GM19438 (cell line): ENCODE results near the gene WBP11.
A peak's percentile ranks its signal among the peaks of the same experiment; 100 is the strongest.

Experiments used
- ATAC-seq: cut with Tn5 transposase; IDR thresholded peaks from one replicate; pipeline ENCODE4 v1.9.1; 2021; ENCODE audit warnings: low read depth; ENCODE audit not compliant: unreplicated experiment

WBP11 gene

DNA sequence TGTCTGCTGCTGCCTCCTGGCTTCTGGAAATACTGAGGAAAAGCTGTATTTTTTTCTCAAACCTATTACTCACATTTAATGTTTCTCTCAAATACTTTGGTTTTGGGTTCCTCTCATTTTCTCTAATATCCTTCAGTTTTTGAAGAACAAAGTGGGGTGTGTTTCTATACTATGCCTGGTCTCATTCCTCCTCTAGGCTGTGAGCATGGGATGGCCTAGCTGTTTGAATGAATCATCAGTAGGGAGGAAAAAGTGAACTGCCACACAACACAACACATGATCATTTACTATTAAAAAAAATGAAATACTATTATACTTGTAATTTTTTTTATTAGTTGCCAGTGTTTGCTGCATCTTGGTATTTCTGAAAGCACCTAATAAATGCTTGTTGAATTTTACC is 22.0 kb upstream of the WBP11 start:
- no peak for ATAC-seq

DNA sequence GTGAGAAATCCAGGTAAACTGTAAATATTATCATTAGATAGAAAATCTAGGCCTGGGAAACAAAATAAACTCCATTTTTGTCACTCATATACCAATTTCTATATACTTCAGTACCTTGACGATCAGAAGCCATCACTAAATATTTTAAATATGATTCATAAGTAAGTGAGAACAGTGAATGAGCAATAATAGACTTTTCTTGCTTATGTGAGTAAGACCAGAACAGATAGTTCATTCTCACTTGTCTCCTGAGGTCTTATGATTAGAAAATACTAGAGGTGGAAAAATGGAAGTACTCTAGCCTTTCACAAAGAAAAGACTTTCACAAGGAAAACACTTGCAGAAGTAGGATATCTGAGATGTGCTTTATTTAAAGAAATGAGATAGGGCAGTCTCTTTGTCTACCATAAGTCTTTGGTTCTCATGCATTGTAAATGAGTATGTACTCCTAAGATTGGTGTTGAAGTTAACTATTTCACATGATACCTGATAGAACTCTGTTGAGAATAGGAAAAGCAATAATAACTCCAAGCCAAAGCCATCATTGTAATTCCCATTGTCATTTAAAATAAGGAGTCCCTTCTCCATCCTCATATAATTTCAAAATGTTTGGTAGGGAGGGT is 20.8 kb upstream of the WBP11 start:
- no peak for ATAC-seq

DNA sequence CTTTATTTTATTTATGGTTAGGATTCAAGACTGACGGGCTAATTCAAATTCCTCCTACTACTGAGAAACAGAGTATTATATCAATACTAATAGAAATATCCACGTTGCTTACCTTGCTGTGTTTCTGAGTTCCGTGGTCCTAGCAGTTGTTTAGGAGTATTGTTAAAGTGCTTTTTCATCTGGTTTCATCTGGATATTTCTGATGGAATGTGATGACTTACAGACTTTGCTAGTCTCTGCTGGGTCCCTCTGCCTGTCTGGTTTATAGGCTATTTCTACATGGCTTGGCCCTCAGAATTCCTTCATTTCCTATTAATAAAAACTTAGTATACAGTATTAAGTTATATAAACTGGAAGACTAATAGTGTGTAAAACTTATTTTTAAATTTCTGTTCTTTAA is 10.7 kb upstream of the WBP11 start, which contains the start of gene SMCO3:
Gene SMCO3, minus strand, starts transcription at position 169 of the 400 bp plus-strand sequence. CDS start 7,502 bp downstream, outside the sequence.
- ATAC-seq: no peak

DNA sequence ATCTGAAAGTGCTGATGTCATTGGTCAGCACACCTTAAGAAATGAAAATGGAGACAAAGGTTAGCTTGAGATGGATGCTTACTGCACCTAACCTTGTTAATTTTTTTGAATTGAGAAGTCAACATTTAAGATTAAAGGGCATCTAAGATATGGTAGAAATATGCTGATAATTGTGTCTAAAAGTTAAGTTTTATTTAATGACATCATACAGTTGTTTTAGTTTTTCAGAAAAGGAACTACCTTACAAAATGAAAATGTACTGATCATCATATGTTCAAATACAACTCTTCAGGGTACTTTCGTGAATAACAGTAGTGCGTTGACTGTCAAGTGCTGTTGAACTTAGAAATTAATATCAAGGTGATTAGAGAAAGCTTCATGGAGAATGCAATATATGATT is 8.2 kb upstream of the WBP11 start:
- no peak for ATAC-seq

DNA sequence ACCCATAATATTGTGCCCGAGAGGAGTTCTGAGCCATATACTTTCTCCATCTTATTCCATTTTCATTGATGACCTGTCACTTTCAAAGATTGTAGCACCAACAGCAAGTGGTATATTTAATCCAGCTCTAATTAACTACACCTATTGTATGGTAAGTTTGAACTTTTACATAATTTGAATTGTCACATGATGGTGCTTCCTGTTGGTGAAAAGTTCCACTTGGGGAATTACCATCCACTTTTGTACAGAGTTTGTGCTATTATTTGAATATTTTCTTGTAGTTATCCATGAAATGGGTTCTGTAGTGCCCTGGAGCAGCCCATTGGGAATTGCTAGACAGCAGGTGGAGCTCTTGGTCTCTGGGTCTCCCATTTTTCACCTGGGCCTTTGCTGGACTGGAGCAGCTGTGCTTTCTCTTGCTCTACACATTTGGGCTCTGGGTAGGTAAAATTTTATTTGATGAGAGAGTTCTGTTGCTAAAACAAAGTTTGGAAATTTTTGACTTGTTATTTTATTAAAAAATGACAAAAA is 7.7 kb upstream of the WBP11 start:
- no peak for ATAC-seq

DNA sequence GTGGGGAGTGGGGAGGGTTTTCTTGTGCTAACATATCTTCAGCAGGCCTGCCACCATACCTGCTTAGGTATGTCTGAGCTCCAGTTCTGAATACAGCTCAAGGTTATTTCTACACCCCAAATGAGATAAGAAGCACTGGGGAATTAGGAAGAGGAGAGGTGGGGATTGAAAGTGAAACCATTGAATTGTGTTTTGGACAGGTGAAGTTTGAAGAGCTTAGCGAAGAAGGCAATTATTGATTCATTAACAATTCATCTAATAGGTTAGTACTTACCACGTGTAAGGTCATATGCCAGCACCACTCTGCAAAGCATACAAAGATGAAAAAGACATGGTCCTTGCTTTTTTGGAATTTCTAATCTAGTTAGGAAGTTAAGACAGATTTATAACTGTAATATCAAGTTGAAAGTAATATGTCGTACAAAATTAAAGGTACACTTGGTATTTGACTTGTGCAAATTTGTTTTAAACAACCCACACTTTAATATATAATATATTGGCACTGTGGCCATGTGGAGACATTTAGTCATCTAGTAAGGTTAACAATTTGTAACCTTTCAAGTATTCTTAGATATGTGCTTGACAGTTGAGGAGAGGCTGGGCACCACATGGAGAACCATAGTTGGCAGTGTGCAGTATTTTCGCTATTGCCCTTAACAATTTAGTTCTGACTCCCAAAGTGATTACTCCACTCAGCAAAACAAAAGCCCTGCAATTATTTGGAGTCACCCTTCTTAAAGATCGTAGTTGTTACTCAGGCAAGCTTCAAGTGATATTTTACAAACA is 7.1 kb upstream of the WBP11 start:
- ATAC-seq: no peak

DNA sequence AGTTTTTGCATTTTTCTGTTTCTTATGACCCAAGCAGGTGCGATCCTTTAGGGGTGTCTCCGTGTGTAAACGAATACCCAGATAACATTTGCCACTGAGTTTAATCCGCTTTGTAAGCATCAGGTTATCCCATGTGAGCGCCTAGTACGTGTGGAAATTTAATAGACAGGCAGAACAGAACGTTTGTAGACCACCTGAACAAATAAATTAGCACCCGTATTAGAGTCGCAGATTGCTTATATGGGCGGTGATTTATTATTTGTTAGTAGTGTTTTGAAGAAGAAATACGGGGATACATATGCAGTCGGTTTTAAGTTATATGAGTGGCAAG is 517 bp upstream of the WBP11 start:
- peak; percentile 24 for ATAC-seq

DNA sequence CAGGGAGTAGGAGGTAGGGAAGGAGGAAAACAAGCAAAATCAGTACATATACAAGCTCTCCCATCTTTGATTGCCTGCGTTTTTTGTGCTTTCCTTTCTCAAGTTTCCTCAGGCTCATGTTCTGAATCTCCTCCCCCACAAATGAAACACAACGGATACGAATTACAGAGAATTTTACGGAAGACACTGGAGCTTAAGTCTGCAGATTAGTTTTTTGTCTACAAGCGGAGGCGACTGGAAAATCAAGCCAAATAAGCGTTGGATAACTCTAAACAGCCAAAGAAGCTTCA is 612 bp downstream of the WBP11 start:
- ATAC-seq: no peak

DNA sequence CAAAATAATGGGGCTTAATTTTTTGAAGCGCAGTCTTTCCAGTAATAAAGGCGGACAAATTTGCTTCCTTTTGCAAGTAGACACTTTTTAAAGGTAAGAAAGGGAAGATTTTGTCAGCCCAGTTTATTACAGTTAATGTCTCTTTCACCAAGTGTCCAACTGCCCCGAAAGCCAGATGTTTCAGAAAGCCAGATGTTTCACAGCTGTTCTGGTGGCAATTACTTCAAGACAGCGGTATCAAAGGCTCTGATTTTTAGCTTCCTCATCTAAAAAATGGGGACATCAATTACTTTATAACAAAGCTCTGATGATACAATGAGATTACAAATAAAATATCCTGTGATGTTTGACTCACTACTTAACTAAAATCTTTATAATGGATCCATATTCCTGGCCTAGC is 1.0 kb downstream of the WBP11 start:
- ATAC-seq: no peak

DNA sequence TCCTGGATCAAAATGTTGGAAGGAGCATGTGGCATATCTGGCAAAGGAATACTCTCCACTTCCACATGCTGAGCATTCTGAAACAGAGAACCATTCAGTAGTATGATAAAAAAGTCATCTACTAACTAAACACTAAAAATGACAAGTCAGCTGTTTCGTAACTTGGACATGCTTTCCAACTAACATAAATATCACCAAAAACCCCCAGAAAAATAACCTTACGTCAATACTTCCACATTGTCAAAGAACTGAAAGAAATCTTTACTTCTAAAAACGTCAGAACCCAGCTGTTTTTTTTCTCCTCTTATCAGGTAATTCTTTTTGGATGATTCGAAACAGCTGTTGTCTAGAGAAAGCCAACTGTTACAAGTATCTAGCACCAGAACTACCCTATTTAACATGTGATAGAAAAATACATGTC is 8.2 kb downstream of the WBP11 start:
- ATAC-seq: no peak

DNA sequence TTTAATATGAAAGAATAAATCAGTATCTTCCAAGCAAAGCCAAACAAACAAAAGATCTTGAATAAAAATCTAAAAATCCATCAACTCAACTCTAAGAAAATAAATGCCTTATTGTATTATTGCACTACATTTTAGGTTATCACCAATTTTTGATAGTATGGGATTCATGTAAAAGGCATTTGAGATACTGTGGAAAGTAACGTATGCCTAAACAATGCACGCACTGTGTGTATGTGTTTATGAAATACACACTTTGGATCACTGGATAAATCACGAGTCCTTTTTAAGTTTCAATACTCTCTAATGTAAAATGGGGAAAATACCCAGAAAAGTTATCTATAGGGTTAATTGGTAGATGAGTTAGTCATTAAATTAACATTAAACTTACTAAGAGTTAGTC is 17.7 kb downstream of the WBP11 start:
- no peak for ATAC-seq

DNA sequence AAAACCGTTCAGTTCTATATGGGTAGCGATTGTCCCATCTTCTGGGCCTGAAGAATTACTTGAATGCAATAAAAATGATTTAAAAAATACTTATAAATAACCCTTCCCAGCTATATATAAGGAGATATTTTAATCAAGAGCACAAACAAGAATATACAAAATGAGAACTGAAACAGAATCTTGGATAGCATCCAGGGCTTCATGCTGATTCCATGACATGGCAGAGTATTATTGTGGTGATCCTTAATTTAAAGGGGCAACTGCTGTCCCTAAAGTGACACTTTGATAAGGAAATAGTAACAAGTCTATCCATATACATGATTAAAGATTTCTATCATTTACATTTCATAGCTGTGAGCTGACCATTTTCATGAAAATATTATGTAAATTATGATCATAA is 18.8 kb downstream of the WBP11 start:
- ATAC-seq: no peak

DNA sequence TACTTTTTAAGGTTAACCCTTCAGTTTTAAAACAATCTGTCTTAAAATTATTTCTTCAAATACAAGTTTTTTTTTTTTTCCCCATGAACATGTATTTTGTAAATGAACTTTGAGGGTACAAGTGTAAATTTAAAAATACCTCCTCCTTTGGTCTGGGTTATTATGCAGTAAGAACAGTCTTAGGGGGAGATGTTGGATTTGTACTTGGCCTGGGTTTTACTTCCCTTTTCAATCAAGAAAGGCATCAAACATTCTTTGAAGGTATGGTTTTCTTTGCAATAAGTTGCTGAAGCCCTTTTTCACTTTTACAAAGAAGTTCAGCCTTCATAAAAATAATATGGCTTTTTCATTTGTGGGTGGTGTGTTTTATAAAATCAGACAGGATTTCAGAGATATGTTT is 20.5 kb downstream of the WBP11 start:
- no peak for ATAC-seq

DNA sequence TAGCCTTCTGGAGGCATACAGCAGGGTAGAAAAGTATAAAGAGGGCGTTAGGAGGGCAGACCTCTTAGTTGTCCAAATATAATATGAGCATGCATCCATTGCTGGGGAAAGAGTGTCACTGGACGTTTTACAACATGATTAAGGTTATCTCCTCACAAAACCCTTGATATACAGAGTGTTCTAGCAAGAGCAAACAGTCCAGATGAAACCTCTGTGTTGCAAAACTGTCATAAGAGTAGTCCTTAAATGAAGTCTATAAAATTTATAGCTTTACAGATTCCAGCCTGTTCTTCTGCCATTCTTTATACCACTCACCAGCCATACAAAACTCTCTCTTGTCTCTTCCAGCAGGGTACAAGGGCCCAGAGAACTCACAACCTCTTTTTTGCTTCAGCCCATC is 21.7 kb downstream of the WBP11 start:
- ATAC-seq: no peak

DNA sequence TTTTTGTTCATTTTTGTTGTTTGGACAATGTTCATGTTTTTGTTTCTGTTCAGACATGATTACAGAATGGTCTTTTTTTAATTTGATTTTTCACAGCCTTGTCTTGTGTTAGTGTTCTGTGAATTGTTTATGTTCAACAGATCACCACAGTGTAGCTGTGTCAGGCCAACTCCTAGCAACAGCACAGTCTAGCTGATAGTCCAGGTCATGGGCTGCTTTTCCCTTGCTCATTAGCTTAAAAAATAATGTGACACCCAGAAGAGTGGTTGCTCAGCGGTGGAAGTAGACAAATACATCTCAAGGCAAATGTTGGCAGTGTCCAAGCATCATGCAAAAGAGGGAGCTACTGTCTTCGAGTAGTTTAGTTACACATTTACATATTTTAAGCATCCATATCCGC is 22.4 kb downstream of the WBP11 start:
- no peak for ATAC-seq

DNA sequence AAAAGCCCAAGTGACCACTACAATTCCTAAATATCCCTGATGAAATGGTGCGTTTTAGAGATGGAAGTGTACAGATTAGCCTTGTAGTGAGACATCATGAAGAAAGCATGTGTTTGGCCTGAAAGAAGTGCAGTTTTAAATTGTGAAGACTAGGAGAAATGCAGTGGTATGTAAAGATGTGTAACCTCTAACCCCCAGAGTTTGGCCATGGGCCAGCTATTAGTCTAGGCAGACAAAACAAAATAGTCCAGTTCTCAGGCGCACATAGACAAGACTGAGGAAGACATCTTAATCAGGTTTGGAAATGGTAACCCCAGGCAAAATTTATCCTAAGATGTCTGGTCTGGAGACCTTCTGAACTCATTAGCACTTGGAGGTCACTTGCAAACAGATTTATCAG is 23.4 kb downstream of the WBP11 start:
- ATAC-seq: no peak

DNA sequence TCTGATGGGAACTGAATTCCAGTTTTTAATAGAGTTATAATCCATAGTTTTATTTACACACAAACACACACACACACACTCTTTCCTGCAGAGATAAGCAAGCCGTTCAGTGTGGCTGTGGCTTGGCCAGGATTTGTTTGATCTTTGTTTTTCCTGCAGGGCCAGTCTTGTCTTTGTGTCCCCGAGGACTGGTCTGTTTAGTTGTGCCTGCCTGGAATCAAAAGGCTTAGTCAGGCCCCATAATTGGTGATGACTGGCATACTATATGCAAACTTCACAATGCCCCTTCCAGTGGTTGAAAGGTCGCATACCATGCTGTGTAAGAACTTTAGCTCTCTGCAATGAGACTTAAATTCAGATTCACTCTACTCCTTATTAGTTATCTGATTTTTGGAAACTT is 26.0 kb downstream of the WBP11 start:
- no peak for ATAC-seq

DNA sequence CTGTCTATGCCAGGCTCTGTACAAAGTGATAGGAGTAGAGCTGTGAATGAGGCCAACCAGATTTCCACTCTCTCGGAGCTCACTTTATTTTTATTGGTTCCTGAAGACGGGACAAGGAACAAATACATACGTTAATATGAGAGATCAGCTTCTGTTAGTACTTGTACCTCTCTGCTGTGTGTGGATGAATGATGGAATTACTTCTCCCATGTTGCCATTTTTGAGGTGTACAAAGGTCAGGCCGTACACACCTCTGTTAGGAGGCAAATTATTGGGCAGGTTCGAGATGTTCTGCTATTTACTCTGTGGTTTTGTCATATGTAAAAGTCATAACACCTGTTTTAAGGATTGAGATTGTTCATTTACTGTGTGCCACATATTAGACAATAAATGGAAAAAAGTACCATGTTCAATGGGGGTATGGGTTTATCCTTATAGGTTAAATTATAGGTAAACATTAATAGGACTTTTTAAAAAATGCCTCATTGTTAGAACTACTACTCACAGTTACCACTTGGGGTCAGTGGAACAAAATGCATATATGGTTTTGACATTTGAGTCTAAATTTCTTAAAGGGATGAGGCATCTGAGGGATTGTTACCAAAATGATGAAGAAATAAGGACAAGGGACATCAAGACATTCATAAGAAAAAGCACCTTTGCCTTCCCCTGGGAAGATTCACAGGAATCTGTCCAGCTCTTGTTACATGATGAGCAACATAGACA is 26.9 kb downstream of the WBP11 start:
- no peak for ATAC-seq

DNA sequence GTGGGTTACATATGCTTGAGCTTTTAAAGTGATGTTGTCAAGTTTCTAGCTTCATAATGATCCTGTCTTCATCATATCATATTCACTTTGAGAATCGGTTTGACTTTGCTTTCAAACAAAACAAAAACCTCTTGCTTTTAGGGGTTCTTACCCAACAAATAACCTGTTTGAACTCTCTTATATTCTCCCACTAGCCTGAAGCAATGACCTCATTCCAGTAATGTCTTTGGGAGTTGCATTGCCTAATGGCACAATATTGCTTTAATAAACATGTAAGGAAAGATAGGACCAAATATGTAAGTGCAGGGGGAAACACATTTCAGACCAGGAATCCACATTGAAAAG is 27.7 kb downstream of the WBP11 start:
- ATAC-seq: no peak

DNA sequence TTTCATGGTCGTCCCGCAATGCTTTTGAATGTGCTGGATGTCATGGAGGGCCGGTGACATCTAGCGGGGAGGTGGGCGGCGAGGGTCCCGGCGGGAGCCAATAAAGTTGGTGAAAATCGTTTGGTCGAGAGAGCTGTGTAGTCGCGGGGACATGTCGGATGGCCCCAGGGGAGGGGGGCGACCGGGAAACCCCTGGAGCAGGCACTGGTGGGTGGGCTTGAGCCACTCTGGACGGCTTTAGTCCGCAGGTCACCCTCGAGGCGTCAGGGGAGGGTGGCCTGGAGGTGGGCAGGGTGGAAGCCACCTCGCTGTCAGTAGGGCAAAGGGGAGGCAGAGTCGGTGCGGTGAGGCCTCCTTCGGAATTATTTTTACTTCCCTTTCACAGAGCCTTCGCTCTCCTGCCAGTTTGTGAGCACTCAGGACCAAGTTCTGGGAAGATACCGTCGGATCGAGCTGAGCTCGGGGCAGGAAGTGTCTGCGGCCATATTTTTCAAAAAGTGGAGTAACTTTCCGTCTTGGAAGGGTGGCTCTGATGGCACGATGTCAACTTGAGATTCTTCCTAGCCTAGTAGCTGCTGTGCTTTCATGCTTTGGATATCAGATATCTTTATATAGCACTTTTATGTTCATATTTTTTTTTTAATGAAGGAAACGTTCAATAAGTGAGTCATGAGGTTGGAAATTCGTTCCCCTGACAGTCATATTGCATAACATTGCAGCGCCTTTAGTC is 28.2 kb downstream of the WBP11 start:
- no peak for ATAC-seq
